ENCODE measurements around the gene ABL1. TPM values are rescaled to one million over a fixed set of nuclear protein-coding genes. Genes with fewer than 3 reads are reported as not detected.

The ABL1 gene
- polyA plus RNA-seq, 1 donor from 2014 or later = 18.5 TPM

GRCh38 chr9:130894546-130894945 lies 59.5 kb downstream of the ABL1 start:
- Histone ChIP-seq H3K4me3 (ENCODE audit: low read length) (no peak overlapping the region), H3K79me2 (replicated peaks; ENCODE audit: insufficient read depth, low read length) (no peaks in the 10 kb centered on the region), H3K27me3 (ENCODE audit: insufficient read depth, low read depth, low read length) (no peaks in the 10 kb centered on the region), H3K4me2 (ENCODE audit: low read length) (no peak overlapping the region), H3K9ac (ENCODE audit: low read length) (no peak overlapping the region), H2AFZ (ENCODE audit: low read depth, low read length) (no peak overlapping the region), H3K9me2 (ENCODE audit: insufficient read depth, low read length) (no peaks in the 10 kb centered on the region), H3K9me3 (ENCODE audit: low read length) (no peaks in the 10 kb centered on the region), H3K36me3 (ENCODE audit: insufficient read depth, low read length) (no peaks in the 10 kb centered on the region), H3F3A (ENCODE audit: insufficient read depth, low read length, poor library complexity, severe bottlenecking) (peaks cover 8% of the 10 kb centered on the region), H4K20me1 (ENCODE audit: insufficient read depth) (no peaks in the 10 kb centered on the region), H3K27ac (ENCODE audit: low read length) (peak overlapping the region; percentile 97)
- no peak for TF ChIP-seq TAF1 (IDR thresholded peaks at IDR 0.05; ENCODE audit: low read depth)
- TF ChIP-seq CTCF (IDR thresholded peaks at IDR 0.05; ENCODE audit: poor library complexity, severe bottlenecking) = no peak
- no peak for TF ChIP-seq MXI1 (conservative IDR thresholded peaks at IDR 0.05; ENCODE audit: poor library complexity, severe bottlenecking)
- TF ChIP-seq EP300 (conservative IDR thresholded peaks at IDR 0.05; ENCODE audit: poor library complexity, severe bottlenecking) = no peak
- TF ChIP-seq RAD21 (conservative IDR thresholded peaks at IDR 0.05) = no peak
- no peak for TF ChIP-seq SMC3 (conservative IDR thresholded peaks at IDR 0.05; ENCODE audit: poor library complexity)
- no peak for TF ChIP-seq EZH2 (IDR thresholded peaks at IDR 0.05; ENCODE audit: borderline replicate concordance, insufficient read depth, low read length, poor library complexity, severe bottlenecking)
- no peak for TF ChIP-seq REST (IDR thresholded peaks at IDR 0.05; ENCODE audit: borderline replicate concordance)
- no peak for TF ChIP-seq POLR2AphosphoS5 (IDR thresholded peaks at IDR 0.05)

GRCh38 chr9:130895038-130895437 lies 60.0 kb downstream of the ABL1 start:
- no peak overlapping the region for H3K4me2 ChIP-seq (ENCODE audit: low read length)
- H3F3A ChIP-seq (ENCODE audit: insufficient read depth, low read length, poor library complexity, severe bottlenecking) = peaks cover 8% of the 10 kb centered on the region
- no peak for TF ChIP-seq EP300 (conservative IDR thresholded peaks at IDR 0.05; ENCODE audit: poor library complexity, severe bottlenecking)
- no peak for TF ChIP-seq MXI1 (conservative IDR thresholded peaks at IDR 0.05; ENCODE audit: poor library complexity, severe bottlenecking)
- TF ChIP-seq SMC3 (conservative IDR thresholded peaks at IDR 0.05; ENCODE audit: poor library complexity) = no peak
- TF ChIP-seq POLR2AphosphoS5 (IDR thresholded peaks at IDR 0.05) = no peak
- no peak for TF ChIP-seq REST (IDR thresholded peaks at IDR 0.05; ENCODE audit: borderline replicate concordance)
- TF ChIP-seq CTCF (IDR thresholded peaks at IDR 0.05; ENCODE audit: poor library complexity, severe bottlenecking) = no peak
- H3K27ac ChIP-seq (ENCODE audit: low read length) = no peak overlapping the region
- H3K79me2 ChIP-seq (replicated peaks; ENCODE audit: insufficient read depth, low read length) = no peaks in the 10 kb centered on the region
- H3K36me3 ChIP-seq (ENCODE audit: insufficient read depth, low read length) = no peaks in the 10 kb centered on the region
- no peak overlapping the region for H3K4me3 ChIP-seq (ENCODE audit: low read length)
- no peaks in the 10 kb centered on the region for H3K9me3 ChIP-seq (ENCODE audit: low read length)
- H3K9ac ChIP-seq (ENCODE audit: low read length) = no peak overlapping the region
- no peaks in the 10 kb centered on the region for H3K27me3 ChIP-seq (ENCODE audit: insufficient read depth, low read depth, low read length)
- no peaks in the 10 kb centered on the region for H4K20me1 ChIP-seq (ENCODE audit: insufficient read depth)
- no peak overlapping the region for H2AFZ ChIP-seq (ENCODE audit: low read depth, low read length)
- H3K9me2 ChIP-seq (ENCODE audit: insufficient read depth, low read length) = no peaks in the 10 kb centered on the region

All from neural cell (in vitro differentiated cells).